Stimulated activated CD4-positive, alpha-beta T cell treated with anti-CD3 and anti-CD28 coated beads, Interleukin-2, amount 100 ng/mL, for 24 hours (primary cell): ENCODE data around the gene ZC3HAV1L.
A peak's percentile ranks its signal among the peaks of the same experiment; 100 is the strongest.
"Not testable (repeated sequence)": the region's sequence is repeated elsewhere in the genome, so short reads cannot be mapped to it uniquely, and the experiment has no call there.

Source experiments
- DNase-seq, 2 donors: peaks; one replicate each; pipeline ENCODE4 v3.0.0-alpha.2; 2020

ZC3HAV1L gene

DNA sequence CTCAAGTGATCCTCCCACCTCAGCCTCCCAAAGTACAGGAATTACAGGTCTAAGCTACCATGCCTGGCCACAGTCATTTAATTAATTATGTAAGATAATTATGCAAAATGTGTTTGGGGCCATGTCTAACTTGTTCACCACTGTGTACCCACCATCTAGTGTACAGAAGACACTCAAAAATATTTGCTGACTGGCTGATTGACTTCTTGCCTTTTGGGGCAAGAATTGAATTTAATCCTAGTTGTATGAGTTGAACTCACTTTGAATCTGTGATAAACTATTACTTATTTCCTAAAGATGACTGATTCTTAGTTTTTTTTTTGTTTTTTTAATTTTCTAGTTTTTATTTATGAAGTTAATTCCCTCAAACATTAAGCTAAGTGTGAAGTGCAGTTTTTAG, 15.8 kb upstream of the ZC3HAV1L start:
- DNase-seq = no peak

DNA sequence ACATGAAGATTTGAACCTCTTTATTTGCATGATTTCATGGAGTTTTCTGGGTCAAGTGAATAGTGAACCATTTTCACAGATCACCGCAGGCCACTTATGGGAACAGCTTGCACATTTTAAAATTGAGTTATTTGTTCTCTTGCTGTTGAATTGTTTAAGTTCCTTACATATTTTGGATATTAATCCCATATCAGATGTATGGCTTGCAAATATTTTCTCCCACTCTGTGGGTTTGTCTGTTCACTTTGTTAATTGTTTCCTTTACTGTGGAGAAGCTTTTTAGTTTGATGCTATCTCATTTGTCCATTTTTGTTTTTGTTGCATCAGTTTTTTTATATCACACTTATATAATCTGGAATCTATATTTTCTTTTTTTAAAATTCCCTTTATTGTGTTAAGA, 14.1 kb upstream of the ZC3HAV1L start:
- no peak for DNase-seq

DNA sequence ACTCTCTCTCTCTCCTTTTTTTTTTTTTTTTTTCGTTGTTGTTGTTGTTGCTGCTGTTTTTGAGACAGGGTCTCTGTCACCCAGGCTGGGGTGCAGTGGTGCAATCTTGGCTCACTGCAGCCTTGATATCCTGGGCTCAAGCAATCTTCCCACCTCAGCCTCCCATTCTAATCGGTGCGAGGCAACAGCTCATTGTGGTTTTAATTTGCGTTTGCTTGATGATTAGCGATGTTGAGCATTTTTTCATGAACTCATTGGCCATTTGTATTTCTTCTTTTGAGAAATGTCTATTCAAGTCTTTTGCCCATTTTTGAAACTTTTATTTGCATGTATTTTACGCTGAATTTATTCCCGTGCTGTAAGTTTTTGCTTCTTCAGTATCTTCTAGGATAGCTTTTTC, 13.3 kb upstream of the ZC3HAV1L start:
- DNase-seq = no peak

DNA sequence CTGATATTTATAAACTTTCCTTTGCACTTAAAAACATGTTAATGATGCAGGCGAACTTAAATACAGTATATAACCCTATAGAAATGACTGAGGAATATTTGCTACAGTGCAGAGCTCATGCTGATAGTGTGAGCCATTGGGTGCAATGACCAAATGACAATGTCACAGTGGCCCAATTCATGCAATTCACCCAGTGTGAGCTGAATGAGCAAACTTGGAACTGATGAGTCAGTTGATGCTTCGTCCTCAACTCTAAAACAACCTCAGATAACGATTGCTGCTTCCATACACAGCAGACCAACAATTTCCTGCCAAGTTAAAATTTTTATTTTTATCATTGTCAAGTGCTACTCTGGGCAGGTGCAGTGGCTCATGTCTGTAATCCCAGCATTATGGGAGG, 12.1 kb upstream of the ZC3HAV1L start:
- no peak for DNase-seq

DNA sequence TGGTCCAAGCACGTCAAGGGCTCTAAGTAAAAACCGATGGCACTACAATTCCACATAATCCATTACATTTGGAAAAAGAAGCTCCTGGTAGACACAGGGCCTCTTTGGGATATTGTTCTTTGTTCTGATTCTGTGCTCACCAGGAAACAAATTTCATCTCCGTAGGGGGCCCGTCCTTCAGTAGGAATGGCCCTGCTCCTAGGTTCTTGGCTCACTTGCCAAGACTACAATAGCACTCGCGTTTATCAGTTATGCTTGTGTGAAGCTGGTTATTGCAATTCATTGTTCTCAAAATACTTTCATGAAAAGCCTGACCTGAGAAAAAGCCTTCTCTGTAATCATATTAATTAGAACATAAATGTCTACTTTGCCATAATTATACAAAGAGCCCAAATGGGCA, 10.3 kb upstream of the ZC3HAV1L start:
- DNase-seq = no peak

DNA sequence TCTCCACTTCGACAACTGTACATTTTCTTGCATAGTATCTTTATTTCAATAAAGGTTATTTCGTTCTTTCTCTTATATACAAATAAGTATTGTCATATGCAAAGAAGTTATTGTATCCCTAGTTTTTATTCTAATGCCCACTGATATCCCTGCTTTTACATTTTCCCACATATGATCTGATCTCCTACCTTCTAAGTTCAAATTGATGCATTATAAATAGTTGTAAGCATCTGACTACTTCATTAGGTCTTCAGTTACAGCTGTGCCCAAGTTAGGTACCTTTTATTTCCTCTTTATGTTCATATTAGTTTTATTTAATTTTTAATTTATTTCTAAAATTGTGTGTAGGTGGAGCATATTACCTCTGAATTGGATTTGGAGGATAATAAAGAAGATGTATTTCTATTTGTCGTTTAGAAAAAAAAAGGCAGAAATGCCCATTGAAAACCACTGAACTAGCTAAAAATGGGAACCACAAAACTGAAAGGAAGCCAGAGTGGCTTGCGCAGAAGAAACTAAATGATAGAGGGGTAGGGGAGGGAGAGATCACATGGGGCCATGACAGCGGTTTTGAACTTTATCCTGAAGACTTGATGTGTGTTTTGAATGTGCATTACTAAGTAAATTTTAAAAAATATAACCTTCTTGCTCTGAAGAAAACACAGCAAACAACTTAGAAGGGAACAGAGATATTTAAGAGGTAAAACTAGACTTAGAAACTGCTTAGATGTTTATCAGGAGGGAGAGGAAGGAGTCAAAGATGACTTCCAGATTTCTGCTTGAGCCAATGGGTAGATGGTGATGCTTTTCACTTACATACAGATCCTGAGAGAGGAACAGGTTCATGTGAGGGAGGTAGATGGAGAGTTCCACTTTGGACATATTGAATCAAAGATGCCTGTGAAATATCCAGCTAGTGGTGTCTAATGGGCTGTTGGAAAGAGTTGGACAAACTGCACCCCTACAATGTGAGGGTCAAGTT, 9.3 kb upstream of the ZC3HAV1L start:
- DNase-seq = no peak

DNA sequence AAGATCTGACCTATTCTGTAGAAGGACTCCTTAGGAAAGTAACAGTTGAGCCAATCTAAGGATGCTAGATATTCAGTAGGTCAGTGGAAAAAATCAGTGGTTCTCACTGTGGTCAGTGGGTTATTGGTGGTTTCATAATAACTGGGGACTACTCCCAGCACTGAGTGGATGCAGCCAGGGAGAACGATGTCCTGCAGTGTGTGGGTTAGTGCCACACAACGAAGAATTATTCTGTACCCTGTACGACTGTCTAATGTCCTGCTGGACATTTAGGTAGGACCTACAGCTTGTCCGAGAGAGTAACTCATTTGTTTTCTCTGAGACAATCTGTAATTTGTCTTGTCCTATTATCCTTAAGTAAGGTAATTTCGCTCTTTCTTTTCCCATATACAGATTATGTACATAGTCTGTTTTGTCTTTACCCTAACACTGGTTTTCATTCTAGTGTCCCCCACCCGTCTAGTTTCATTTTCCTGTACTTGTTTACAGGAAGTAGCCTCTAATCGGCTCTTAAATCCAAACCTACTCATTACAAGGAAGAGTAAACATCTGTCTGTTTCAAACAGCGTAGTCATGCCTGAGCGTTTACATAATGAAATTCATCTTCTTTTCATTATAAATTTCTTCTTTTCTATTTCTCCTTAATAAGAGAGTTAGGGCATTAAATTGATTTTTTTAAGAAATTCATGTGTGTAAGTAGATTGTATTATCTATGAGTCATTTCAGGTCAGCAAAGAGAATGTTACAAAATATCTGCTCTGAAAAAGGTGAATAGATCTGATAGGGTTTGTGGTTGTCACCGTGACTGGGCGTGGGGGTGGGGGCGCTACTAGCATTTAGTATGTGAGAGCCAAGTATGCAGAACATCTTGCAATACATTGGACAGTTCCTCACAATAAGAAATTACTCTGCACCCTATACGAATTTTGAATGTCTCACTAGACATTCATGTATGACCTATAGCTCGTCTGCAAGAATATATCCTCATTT, 8.3 kb upstream of the ZC3HAV1L start:
- peak; percentile 70 to 77 for DNase-seq

DNA sequence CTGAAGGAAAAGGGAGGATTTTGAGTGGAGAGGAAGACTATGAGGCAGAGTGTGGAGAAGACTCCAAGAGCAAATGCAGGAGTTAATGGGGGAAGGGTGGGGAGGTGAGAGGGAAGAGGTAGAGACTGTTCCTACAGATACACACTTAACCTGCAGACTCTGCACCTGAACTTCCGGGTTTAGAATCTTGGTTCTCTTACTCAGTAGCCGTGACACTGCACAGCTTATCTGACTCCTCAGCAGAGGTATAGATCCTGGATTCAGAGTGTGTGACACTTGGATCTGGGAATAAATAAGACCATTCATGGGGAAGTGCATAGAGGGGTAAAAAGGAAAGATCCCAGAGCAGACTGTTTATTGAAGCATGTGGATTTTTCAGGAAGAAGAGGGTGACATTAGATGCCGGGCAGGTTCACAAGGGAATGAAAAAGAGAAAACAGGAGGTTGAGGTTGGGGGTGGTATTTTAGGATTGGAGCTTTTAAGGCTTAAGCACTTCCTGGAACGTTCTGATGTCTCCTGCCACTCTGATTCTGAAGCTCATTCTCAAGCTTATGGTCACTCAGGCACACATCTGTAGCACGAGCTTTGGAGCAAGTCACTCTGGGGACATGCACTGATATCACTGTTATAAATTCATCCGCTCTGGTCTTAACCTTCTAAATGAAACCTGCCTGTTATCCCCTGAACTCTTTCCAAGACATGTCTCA, 5.7 kb upstream of the ZC3HAV1L start:
- DNase-seq = no peak

DNA sequence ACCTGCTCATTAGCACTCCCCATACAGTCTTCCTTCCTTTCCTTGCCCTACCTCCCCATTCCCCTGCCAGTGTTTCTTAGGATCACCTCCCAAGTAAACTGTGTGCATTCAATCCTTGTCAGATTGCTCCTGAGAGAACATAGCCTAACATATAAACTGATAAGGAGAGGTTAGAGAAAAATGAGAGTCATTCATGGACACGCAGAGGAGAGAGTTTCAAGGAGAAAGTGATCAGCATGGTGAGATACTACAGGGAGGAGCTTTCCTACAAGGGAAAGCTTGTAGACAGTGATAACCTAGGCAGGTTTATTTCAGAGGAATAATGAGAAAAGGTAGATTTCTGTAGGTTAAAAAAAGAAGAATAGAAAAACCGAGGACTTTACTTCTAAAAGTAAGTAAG, 2.8 kb upstream of the ZC3HAV1L start:
- DNase-seq = no peak

DNA sequence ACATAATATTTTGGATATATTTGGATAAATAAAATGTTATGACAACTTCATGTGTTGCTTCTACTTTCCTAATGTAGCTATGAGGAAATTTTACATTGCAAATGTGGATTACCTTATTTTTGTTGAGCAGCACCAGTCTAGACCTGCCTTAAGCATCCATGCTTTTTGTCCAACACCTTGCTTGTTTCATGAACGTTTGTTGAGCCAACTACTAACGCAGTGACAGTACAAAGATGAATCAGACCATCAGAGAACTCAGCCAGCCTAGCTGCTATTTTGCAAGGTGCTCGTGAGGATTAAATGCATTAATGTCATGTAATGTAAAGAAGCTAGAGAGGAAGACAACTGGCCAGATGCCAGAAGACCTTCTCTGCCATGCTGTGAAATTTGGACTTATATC, 1.1 kb upstream of the ZC3HAV1L start:
- DNase-seq = no peak

DNA sequence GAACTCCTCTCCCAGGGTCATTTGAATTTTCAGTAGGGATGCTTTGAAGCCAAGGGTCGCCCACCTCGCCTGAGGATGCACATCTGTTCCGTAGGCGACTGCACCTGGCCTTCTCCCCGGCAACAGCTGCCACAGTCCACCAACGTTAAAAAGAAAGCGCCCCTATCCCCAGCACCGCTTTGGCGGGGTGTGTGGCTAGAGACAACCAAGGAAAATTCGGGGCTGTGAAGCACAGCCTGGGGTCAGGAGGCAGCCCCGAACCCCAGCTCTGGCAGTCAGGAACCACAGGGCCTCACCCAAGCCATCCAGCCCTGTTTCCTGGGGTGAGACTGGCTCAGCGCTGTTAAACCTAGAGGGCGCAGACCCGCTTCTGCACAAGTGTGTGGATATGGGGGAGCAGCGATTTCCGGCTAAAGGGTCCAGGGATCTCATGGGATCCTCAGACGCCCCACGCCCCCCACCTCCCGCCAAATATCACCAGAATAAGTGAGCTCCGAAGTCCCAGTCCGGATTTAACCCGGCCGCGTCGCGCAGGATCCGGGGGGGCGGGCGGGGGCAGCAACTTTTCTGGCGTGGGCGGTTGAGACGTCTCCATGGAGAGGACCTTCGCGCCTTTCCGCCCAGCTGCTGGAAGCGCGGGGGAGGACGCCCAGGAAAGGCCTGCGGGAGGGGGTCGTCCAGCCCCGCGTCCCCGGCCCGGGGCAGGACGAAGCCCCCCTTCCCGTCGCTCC, 822 bp downstream of the ZC3HAV1L start:
- peak; percentile 32 to 60 for DNase-seq

DNA sequence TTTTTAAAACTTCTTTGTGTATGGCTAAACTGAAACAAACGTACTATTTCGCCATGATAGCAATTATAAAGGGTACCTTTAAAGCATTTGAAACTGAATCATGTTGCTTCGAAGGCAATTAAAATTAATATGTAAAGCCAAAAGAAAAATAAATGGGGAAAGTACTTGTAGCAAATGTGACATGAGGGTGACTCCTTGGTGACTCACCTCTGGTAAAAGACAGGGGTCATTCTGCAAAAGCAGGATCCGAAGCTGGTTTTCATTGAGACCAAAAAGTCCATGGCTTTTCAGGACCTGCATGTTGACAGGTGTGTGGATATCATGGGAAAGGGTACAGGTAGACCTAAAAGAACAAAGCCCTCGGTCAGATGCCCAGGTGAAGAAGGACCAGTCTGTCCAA, 1.5 kb downstream of the ZC3HAV1L start:
- DNase-seq = no peak

DNA sequence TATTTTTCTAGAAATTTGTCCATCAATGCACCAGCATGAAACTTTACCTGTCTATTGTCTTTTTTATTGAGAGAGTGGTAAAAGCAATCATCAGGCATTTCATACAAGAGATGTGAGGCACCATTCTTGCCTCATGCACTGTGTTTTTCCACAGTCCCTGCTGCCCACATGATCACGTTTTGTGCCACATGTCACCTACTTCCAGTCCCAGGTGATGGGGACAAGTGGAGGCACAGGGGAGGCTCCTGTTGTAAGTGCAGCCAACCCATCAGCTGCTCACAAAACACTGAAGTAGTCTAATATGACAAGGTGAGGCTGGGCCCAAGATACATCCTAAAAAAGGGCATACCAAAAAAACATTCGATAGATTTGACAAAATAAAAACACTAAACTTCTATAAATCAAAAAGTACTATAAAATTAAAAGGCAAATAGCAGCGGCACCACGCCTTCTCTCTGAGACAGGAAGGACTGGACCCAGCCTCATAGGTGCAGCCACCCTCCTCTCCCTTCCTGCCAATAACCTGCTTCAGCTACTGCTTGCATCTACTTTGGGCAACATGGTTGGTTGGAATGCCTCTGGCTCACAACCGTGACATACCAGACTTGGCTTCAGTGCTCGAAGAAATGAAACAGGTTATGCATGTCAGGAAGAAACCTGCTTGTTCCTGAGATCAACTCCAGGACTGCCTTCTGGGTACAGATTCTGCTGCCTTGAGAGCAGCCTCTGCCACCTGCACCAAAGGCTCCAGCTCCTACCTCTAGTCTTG, 2.3 kb downstream of the ZC3HAV1L start:
- no peak for DNase-seq

DNA sequence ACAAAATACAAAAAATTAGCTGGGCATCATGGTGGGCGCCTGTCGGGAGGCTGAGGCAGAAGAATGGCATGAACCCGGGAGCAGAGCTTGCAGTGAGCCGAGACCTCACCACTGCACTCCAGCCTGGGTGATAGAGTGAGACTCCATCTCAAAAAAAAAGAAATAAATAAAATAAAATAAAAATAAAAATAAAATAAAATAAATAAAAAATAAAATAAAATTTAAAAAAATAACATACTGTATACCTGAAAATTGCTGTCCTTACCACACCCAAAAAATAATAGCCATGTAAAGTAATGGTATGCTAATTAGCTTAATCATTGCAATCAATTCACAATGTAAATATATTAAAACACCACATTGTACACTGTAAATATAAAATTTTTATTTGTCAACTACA, 3.4 kb downstream of the ZC3HAV1L start:
- no peak for DNase-seq

DNA sequence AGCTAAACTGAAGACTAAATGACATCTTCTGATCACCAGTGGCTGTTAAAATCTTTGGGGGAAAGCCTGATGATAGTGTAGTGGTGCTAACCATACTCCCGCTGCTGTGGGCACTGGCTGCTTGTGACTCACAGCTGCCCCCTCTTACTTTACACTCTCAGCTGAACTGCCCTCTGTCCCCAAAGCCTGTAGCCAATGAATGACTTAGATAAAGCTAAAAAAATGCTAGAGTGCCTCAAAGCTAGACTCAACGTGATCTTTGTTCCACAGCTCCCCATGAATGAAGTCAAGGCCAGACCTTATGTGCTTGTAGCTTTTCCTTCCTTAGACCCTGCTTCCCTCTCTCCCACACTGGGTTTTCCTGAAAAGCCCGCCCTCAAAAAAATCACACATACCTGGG, 6.5 kb downstream of the ZC3HAV1L start:
- DNase-seq = no peak

DNA sequence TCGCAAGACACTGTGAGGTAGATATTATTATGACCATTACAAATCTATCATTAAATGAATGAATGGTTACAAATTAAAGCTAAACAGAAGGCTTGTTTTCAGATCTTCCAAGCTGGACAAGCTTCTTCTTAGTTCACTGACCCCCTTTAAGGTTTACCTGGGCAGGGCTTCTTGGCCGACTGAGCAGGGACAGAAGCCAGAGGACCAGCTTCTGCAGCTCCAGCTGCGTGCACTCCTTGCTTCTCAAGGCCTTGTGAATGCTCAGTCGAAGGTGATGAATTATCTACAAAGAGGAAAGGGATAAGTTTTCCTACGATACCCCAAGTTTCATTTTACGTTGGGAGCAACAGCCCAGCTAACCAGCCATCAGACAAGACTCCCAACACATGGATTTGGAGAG, 9.3 kb downstream of the ZC3HAV1L start:
- DNase-seq = no peak

DNA sequence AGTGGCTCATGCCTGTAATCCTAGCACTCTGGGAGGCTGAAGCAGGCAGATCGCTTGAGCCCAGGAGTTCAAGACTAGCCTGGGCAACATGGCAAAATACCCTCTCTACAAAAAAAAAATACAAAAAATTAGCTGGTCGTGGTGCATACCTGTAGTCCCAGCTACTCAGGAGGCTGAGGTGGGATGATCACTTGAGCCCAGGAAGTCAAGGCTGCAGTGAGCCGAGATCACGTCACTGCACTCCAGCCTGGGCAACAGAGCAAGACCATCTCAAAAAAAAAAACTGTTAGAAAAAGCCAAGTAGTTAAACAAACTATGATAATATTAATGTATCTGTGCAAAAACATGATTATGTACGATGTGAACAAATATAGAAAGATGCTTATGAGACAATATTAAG, 10.0 kb downstream of the ZC3HAV1L start:
- not testable (repeated sequence) for DNase-seq

DNA sequence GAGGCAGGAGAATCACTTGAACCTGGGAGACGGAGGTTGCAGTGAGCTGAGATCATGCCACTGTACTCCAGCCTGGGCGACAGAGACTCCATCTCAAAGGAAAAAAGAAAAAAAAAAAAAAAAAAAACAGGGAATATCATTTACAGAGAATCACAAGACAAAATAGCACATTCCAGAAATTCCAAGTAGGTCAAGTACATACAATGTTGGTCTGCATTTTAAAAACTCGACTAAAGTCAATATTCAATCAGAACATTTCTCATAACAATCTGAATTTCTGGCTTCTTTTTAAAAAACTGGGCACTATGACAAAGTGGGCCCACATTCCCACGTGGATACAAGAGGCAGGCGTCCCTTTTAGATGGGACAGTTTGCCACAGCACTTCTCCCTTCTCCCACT, 12.8 kb downstream of the ZC3HAV1L start:
- no peak for DNase-seq

DNA sequence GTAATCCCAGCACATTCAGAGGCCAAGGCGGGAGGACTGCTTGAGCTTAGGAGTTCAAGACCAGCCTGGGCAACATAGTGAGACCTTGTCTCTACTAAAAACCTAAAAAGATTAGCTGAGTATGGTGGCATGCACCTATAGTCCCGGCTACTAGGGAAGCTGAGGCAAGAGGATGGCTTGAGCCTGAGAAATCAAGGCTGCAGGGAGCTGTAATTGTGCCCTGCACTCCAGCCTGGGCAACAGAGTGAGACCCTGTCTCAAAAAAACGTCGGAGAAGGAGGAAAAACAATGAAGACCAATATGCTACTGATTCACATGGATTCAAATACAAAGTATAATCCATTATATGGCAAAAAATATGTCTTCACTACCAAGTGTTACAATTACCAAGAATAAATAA, 13.6 kb downstream of the ZC3HAV1L start:
- DNase-seq = no peak

DNA sequence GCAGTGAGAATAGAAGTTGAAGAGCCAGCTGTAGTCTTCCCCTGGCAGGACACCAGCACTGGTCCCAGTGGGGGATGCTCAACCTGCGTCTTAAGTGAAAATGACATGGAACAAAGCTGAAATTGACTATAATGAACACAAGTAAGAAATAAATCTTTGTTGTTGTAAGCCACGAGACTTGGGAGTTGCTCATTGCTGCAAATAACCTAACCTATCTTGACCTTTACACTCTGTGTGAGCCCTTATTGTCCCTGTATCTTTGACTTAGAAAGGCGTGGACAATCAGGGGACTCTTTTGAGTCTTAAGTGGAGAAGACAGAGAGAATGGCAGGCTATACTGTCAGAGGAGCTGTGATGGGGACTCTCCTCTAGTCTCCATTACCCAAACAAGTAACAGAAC, 16.9 kb downstream of the ZC3HAV1L start:
- DNase-seq = no peak

DNA sequence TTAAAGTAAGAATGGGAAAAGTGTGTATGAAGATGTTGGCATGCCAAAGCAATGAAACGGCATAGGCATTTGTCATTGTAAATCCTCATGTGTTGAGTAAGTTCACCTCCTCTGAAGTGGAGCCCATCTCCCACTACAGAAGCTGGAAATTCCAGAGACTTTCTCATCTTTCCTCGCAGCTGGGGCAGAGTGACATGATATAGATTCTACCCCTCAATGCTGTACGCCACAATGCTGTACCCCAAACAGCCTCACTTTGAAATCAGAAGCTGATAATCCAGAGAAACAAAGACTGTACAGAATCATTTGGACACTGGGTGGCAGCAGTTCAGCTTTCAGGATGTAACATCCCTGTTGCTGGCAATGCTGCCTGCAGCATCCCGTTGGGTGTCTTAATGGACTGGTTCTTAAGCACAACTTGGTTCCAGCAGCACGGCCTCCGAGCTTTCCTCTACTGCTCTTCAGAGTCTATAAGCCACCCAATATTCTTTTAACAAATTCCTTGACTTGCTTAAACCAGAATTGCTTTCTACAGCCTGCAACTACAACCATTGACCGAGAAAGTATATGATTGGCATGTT, 18.8 kb downstream of the ZC3HAV1L start:
- peak; percentile 57 for DNase-seq
